Testis (tissue), 2 donors: ENCODE data around the gene REPS2.

Source experiments
- POLR2A ChIP-seq: fragments of 450-650 bp; IDR thresholded peaks from one replicate; pipeline ENCODE4 v1.6.1; 2017; ENCODE audit warnings: antibody characterized with exemption, mild to moderate bottlenecking, moderate library complexity
- TF ChIP-seq, protein P1 (sequence below), 3 experiments: fragments of 450-650 bp in 2 of 3; fragments of 200-600 bp in 1 of 3; sonication (generic) in 1 of 3; IDR thresholded peaks; one replicate each; pipeline ENCODE4 v1.5.1; 2016 to 2019; ENCODE audit warnings: antibody characterized with exemption in 3 of 3, mild to moderate bottlenecking in 2 of 3, moderate library complexity in 1 of 3

DNA sequence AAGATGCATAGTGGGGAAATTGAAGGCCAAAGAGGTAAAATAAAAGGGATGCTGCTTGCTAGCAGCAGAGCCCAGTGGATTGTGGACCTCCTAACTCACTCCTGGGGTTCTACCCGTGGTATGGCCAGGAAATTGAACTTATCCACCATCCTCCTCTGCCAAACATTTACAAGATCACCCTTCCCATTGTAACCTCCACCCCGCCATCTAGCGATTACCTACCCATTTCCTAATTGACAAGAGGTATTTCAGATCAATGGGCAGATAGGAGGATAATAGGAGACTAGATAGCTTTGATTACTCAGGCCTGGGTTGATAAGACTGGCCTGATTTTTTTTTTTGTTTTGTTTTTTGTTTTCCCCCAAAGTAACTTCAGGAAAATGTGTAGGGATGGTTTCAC is 67.8 kb downstream of the REPS2 start:
- TF ChIP-seq, protein P1, sequence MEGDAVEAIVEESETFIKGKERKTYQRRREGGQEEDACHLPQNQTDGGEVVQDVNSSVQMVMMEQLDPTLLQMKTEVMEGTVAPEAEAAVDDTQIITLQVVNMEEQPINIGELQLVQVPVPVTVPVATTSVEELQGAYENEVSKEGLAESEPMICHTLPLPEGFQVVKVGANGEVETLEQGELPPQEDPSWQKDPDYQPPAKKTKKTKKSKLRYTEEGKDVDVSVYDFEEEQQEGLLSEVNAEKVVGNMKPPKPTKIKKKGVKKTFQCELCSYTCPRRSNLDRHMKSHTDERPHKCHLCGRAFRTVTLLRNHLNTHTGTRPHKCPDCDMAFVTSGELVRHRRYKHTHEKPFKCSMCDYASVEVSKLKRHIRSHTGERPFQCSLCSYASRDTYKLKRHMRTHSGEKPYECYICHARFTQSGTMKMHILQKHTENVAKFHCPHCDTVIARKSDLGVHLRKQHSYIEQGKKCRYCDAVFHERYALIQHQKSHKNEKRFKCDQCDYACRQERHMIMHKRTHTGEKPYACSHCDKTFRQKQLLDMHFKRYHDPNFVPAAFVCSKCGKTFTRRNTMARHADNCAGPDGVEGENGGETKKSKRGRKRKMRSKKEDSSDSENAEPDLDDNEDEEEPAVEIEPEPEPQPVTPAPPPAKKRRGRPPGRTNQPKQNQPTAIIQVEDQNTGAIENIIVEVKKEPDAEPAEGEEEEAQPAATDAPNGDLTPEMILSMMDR (IDR thresholded peaks at IDR 0.05): no peak
- no peak for TF ChIP-seq POLR2A
